ENCODE measurements around the gene PDXK. TPM values are rescaled to one million over a fixed set of nuclear protein-coding genes. Genes with fewer than 3 reads are reported as not detected.
"Not testable (repeated sequence)": the region's sequence is repeated elsewhere in the genome, so short reads cannot be mapped to it uniquely, and the experiment has no call there.

Gene PDXK
- total RNA-seq, 1 donor from 2014 or later, result 72.0 TPM

- Mint-ChIP-seq H3K4me1 (ENCODE audit: unreplicated experiment) (peaks cover 8% of the 10 kb centered on the region), H3K9me3 (ENCODE audit: unreplicated experiment) (no peaks in the 10 kb centered on the region), H3K27ac (ENCODE audit: unreplicated experiment) (no peak overlapping the region), H3K36me3 (ENCODE audit: low read depth, unreplicated experiment) (peaks cover 37% of the 10 kb centered on the region), H3K4me3 (ENCODE audit: unreplicated experiment) (no peak overlapping the region), H3K27me3 (ENCODE audit: unreplicated experiment) (no peaks in the 10 kb centered on the region)
- TF ChIP-seq CTCF (IDR thresholded peaks at IDR 0.05; ENCODE audit: unreplicated experiment), result no peak
- no peak for DNase-seq (ENCODE audit: low spot score)
Measured at GRCh38 chr21:43679951-43680350, 39.0 kb upstream of the PDXK start.

GRCh38 chr21:43680421-43680820 lies 38.5 kb upstream of the PDXK start:
- H3K9me3 Mint-ChIP-seq (ENCODE audit: unreplicated experiment); H3K27me3 Mint-ChIP-seq (ENCODE audit: unreplicated experiment); DNase-seq (ENCODE audit: low spot score); H3K4me1 Mint-ChIP-seq (ENCODE audit: unreplicated experiment); H3K27ac Mint-ChIP-seq (ENCODE audit: unreplicated experiment); H3K4me3 Mint-ChIP-seq (ENCODE audit: unreplicated experiment): not testable (repeated sequence)
- peaks cover 38% of the 10 kb centered on the region for H3K36me3 Mint-ChIP-seq (ENCODE audit: low read depth, unreplicated experiment)

GRCh38 chr21:43681650-43682049 lies 37.3 kb upstream of the PDXK start:
- Mint-ChIP-seq H3K9me3 (ENCODE audit: unreplicated experiment) (no peaks in the 10 kb centered on the region), H3K36me3 (ENCODE audit: low read depth, unreplicated experiment) (peaks cover 46% of the 10 kb centered on the region), H3K27me3 (ENCODE audit: unreplicated experiment) (no peaks in the 10 kb centered on the region), H3K4me1 (ENCODE audit: unreplicated experiment) (peaks cover 8% of the 10 kb centered on the region), H3K4me3 (ENCODE audit: unreplicated experiment) (no peak overlapping the region), H3K27ac (ENCODE audit: unreplicated experiment) (no peak overlapping the region)
- DNase-seq (ENCODE audit: low spot score), result no peak
- no peak for TF ChIP-seq CTCF (IDR thresholded peaks at IDR 0.05; ENCODE audit: unreplicated experiment)

DNA sequence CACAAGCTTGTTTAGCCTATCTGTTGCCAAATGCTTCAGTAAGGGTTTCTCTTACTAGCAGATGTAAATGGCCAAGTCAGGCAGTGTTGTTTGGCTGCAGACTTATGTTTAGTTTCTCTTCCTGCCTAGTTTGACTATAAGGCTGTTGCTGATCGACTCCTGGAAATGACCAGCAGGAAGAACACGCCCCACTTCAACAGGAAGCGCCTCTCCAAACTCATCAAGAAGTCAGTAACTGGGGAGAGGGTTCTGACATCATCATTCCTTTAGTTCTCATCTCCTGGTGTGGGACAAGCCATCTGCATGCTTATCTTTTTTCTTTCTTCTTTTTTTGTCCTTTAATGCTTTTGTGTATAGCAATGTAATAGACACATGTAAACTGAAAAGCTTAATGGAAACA lies 34.5 kb upstream of the PDXK start:
- Mint-ChIP-seq H3K9me3 (ENCODE audit: unreplicated experiment) (no peaks in the 10 kb centered on the region), H3K4me1 (ENCODE audit: unreplicated experiment) (peaks cover 16% of the 10 kb centered on the region), H3K27me3 (ENCODE audit: unreplicated experiment) (no peaks in the 10 kb centered on the region), H3K27ac (ENCODE audit: unreplicated experiment) (peak overlapping the region; percentile 39), H3K36me3 (ENCODE audit: low read depth, unreplicated experiment) (peaks cover 41% of the 10 kb centered on the region), H3K4me3 (ENCODE audit: unreplicated experiment) (no peak overlapping the region)
- DNase-seq (ENCODE audit: low spot score), result no peak
- TF ChIP-seq CTCF (IDR thresholded peaks at IDR 0.05; ENCODE audit: unreplicated experiment), result no peak

GRCh38 chr21:43686811-43687565 lies 31.9 kb upstream of the PDXK start:
- peaks cover 42% of the 10 kb centered on the region for H3K36me3 Mint-ChIP-seq (ENCODE audit: low read depth, unreplicated experiment)
- H3K9me3 Mint-ChIP-seq (ENCODE audit: unreplicated experiment), result no peaks in the 10 kb centered on the region
- H3K4me3 Mint-ChIP-seq (ENCODE audit: unreplicated experiment), result peak overlapping the region; percentile 87
- peak overlapping the region; percentile 44 for H3K27ac Mint-ChIP-seq (ENCODE audit: unreplicated experiment)
- no peaks in the 10 kb centered on the region for H3K27me3 Mint-ChIP-seq (ENCODE audit: unreplicated experiment)
- H3K4me1 Mint-ChIP-seq (ENCODE audit: unreplicated experiment), result peaks cover 21% of the 10 kb centered on the region
- no peak for TF ChIP-seq CTCF (IDR thresholded peaks at IDR 0.05; ENCODE audit: unreplicated experiment)
- DNase-seq (ENCODE audit: low spot score), result no peak

Measured in endothelial cell (in vitro differentiated cells).